HepG2 (cell line): ENCODE results near the gene ZBTB7B. TPM values are rescaled to one million over a fixed set of nuclear protein-coding genes. Genes with fewer than 3 reads are reported as not detected.

Experiments
- AKAP8 ChIP-seq: sonication (generic); formaldehyde crosslinking; IDR thresholded peaks from 2 replicates; pipeline ENCODE4 v1.5.1; 2020; ENCODE audit warnings: mild to moderate bottlenecking, missing genetic modification reagents
- ARNTL ChIP-seq: sonication (generic); formaldehyde crosslinking; IDR thresholded peaks from 2 replicates; pipeline ENCODE4 v1.4.0; 2020; ENCODE audit warnings: mild to moderate bottlenecking, missing genetic modification reagents
- BCL6 ChIP-seq: IDR thresholded peaks from 2 replicates; pipeline ENCODE4 v1.6.1; 2016; ENCODE audit warnings: missing genetic modification reagents, missing compliant biosample characterization
- BHLHE40 ChIP-seq: IDR thresholded peaks from 2 replicates; pipeline ENCODE4 v1.6.1; 2011; ENCODE audit warnings: low read length, improper control_type of control experiment
- CHD4 ChIP-seq: fragments of 200-600 bp; sonication (generic); IDR thresholded peaks from 2 replicates; pipeline ENCODE4 v1.7.0; 2017; ENCODE audit warnings: mild to moderate bottlenecking, low read length, borderline replicate concordance
- DRAP1 ChIP-seq: IDR thresholded peaks from 2 replicates; pipeline ENCODE4 v1.6.1; 2016; ENCODE audit warnings: missing genetic modification reagents, missing compliant biosample characterization
- E2F2 ChIP-seq: sonication (generic); formaldehyde crosslinking; IDR thresholded peaks from 2 replicates; pipeline ENCODE4 v1.4.0; 2020; ENCODE audit warnings: missing genetic modification reagents, borderline replicate concordance
- KIAA2018 ChIP-seq: sonication (generic); formaldehyde crosslinking; IDR thresholded peaks from 2 replicates; pipeline ENCODE4 v1.5.0; 2020; ENCODE audit warnings: mild to moderate bottlenecking, missing genetic modification reagents, borderline replicate concordance
- MBD4 ChIP-seq: IDR thresholded peaks from 2 replicates; pipeline ENCODE4 v1.6.1; 2012; ENCODE audit warnings: low read length, inconsistent platforms, borderline replicate concordance
- MEF2D ChIP-seq: sonication (generic); formaldehyde crosslinking; IDR thresholded peaks from 2 replicates; pipeline ENCODE4 v1.5.1; 2020; ENCODE audit warnings: mild to moderate bottlenecking, missing genetic modification reagents
- MYC ChIP-seq: sonication (generic); formaldehyde crosslinking; IDR thresholded peaks from 2 replicates; pipeline ENCODE4 v1.9.0; 2021; ENCODE audit warnings: missing genetic modification reagents, borderline replicate concordance
- MZF1 ChIP-seq: sonication (generic); formaldehyde crosslinking; IDR thresholded peaks from 2 replicates; pipeline ENCODE4 v1.8.1; 2023; ENCODE audit warnings: mild to moderate bottlenecking, missing genetic modification reagents, borderline replicate concordance
- NONO ChIP-seq, 2 experiments: fragments of 450-650 bp in 1 of 2; sonication (generic) in 1 of 2; formaldehyde crosslinking in 1 of 2; IDR thresholded peaks in 1 of 2; conservative IDR thresholded peaks in 1 of 2; 2 replicates each; pipeline versions ENCODE4 v1.6.1 to v1.8.0; 2017 to 2022; ENCODE audit warnings: mild to moderate bottlenecking in 1 of 2, missing genetic modification reagents in 1 of 2, moderate library complexity in 1 of 2
- PHB2 ChIP-seq: fragments of 450-650 bp; IDR thresholded peaks from 2 replicates; pipeline ENCODE4 v1.6.1; 2018; ENCODE audit not compliant: partially characterized antibody
- PHF20 ChIP-seq: sonication (generic); formaldehyde crosslinking; IDR thresholded peaks from 2 replicates; pipeline ENCODE4 v1.5.0; 2020; ENCODE audit warnings: mild to moderate bottlenecking, missing genetic modification reagents
- RBM22 ChIP-seq: fragments of 200-400 bp; formaldehyde crosslinking; optimal IDR thresholded peaks from 2 replicates; pipeline ENCODE3; 2017; ENCODE audit warnings: mild to moderate bottlenecking, low read length, moderate library complexity
- SATB2 ChIP-seq: sonication (generic); formaldehyde crosslinking; IDR thresholded peaks from 2 replicates; pipeline ENCODE4 v1.5.0; 2020; ENCODE audit warnings: missing genetic modification reagents
- ZNF343 ChIP-seq: sonication (generic); formaldehyde crosslinking; IDR thresholded peaks from 2 replicates; pipeline ENCODE4 v1.4.0; 2020; ENCODE audit warnings: mild to moderate bottlenecking, missing genetic modification reagents
- ZNF709 ChIP-seq: sonication (generic); formaldehyde crosslinking; IDR thresholded peaks from 2 replicates; pipeline ENCODE4 v1.5.0; 2020; ENCODE audit warnings: mild to moderate bottlenecking, missing genetic modification reagents
- ZNF878 ChIP-seq: sonication (generic); formaldehyde crosslinking; IDR thresholded peaks from 2 replicates; pipeline ENCODE4 v1.8.1; 2023; ENCODE audit warnings: mild to moderate bottlenecking, missing genetic modification reagents, moderate library complexity
- ZNF883 ChIP-seq: sonication (generic); formaldehyde crosslinking; IDR thresholded peaks from 2 replicates; pipeline ENCODE4 v1.5.1; 2020; ENCODE audit warnings: mild to moderate bottlenecking, missing genetic modification reagents; ENCODE audit errors: not compliant biosample characterization
- polyA plus RNA-seq, 8 experiments: library from polyadenylated mRNA; depleted of rRNA in 3 of 8; stranded (reverse) in 7 of 8; unstranded in 1 of 8; fragments of >200 nt; fragmentation: Illumina TruSeq in 4 of 8; extraction: Trizol in 4 of 8; gene quantifications; 2 replicates each; pipeline versions ENCODE4 v1.2.1 to v1.2.3, GENCODE V29; 2011 to 2016; ENCODE audit warnings: low read depth in 4 of 8, missing spikeins in 1 of 8, mixed read lengths in 1 of 8; ENCODE audit not compliant: insufficient read depth in 1 of 8
- total RNA-seq, 5 experiments: library from RNA; depleted of rRNA; stranded (reverse); fragments of >200 nt; fragmentation: Illumina TruSeq; extraction: Trizol; gene quantifications; 2 replicates each; pipeline ENCODE4 v1.2.3, GENCODE V29; 2016; ENCODE audit warnings: low read depth in 1 of 5

ZBTB7B gene
- total and polyA plus RNA-seq, 2 of the 13 experiments (the other 11 are each of a cell fraction or from before 2014, with no cell fraction given), result 15.5 to 17.5 TPM

GRCh38 chr1:155003766-155004351, 1.3 kb downstream of the ZBTB7B start (continued):
- TF ChIP-seq KIAA2018 (no peak), ZNF709 (CRISPR knock-in tag) (no peak; the same call in 1 of the 2 replicates), E2F2 (CRISPR knock-in tag) (no peak), MZF1 (no peak), CHD4 (no peak), ZNF878 (0 out of 2 replicates have a peak, but pooled peaks have one; percentile 6), BHLHE40 (peak; percentile 49; the same call in 1 of the 2 replicates), DRAP1 (no peak), MBD4 (no peak), RBM22 (peak; percentile 31), ZNF343 (CRISPR knock-in tag) (no peak), PHF20 (CRISPR knock-in tag) (0 out of 2 replicates have a peak, but pooled peaks have one; percentile 15), MYC (peak; percentile 89), NONO (IDR thresholded peaks at IDR 0.05) (no peak), NONO (CRISPR knock-in tag; conservative IDR thresholded peaks at IDR 0.05) (peak; percentile 31; the same call in 1 of the 2 replicates), SATB2 (no peak), MEF2D (0 out of 2 replicates have a peak, but pooled peaks have one; percentile 34), ARNTL (CRISPR knock-in tag) (peak; percentile 96), PHB2 (no peak), AKAP8 (peak; percentile 62; the same call in 1 of the 2 replicates), BCL6 (CRISPR knock-in tag) (0 out of 2 replicates have a peak, but pooled peaks have one; percentile 17), ZNF883 (CRISPR knock-in tag) (no peak)
